K562 (cell line): ENCODE measurements around the gene TOM1L1. TPM values are rescaled to one million over a fixed set of nuclear protein-coding genes. Genes with fewer than 3 reads are reported as not detected.

Experiments
- CTCFL ChIP-seq: IDR thresholded peaks from 2 replicates; pipeline ENCODE4 v1.6.1; 2011; ENCODE audit warnings: borderline replicate concordance, low read depth, mild to moderate bottlenecking, moderate library complexity, low read length; ENCODE audit not compliant: insufficient read depth, poor library complexity, severe bottlenecking
- MEF2A ChIP-seq: IDR thresholded peaks from 2 replicates; pipeline ENCODE4 v1.6.1; 2011; ENCODE audit warnings: low read depth, mild to moderate bottlenecking, low read length, moderate library complexity; ENCODE audit not compliant: control insufficient read depth
- PCBP2 ChIP-seq: fragments of 200-400 bp; formaldehyde crosslinking; IDR thresholded peaks from 2 replicates; pipeline ENCODE4 v1.6.1; 2018; ENCODE audit warnings: low read length, low read depth, mild to moderate bottlenecking, moderate library complexity; ENCODE audit not compliant: poor library complexity, severe bottlenecking
- TSHZ1 ChIP-seq: fragments of 250-450 bp; sonication (Bioruptor Pico); IDR thresholded peaks from 2 replicates; pipeline ENCODE4 v1.4.0; 2020; ENCODE audit warnings: mild to moderate bottlenecking, moderate library complexity
- ZFPM2 ChIP-seq: fragments of 250-450 bp; sonication (Bioruptor Pico); IDR thresholded peaks from 2 replicates; pipeline ENCODE4 v1.5.1; 2022; ENCODE audit warnings: mild to moderate bottlenecking
- ZNF212 ChIP-seq: fragments of 450-650 bp; formaldehyde crosslinking; IDR thresholded peaks from 2 replicates; pipeline ENCODE4 v1.4.0; 2020; ENCODE audit warnings: mild to moderate bottlenecking
- ZNF408 ChIP-seq: fragments of 250-450 bp; sonication (Bioruptor Pico); IDR thresholded peaks from 2 replicates; pipeline ENCODE4 v1.4.0; 2020; ENCODE audit warnings: low read depth, mild to moderate bottlenecking, moderate library complexity
- ZNF695 ChIP-seq: fragments of 450-650 bp; formaldehyde crosslinking; IDR thresholded peaks from 2 replicates; pipeline ENCODE4 v1.4.0; 2020; ENCODE audit warnings: mild to moderate bottlenecking, moderate library complexity
- ZNF830 ChIP-seq: fragments of 250-450 bp; sonication (Bioruptor Pico); IDR thresholded peaks from 2 replicates; pipeline ENCODE4 v1.5.0; 2021; ENCODE audit warnings: mild to moderate bottlenecking
- polyA plus RNA-seq, 8 experiments: library from polyadenylated mRNA; depleted of rRNA in 4 of 8; stranded (reverse) in 5 of 8; unstranded in 3 of 8; fragments of >200 nt; fragmentation: Nextera tagmentation in 2 of 8; fragmentation: Illumina TruSeq in 1 of 8; extraction: Ambion mirVana in 2 of 8; extraction: Trizol in 1 of 8; gene quantifications; 2 replicates each; pipeline versions ENCODE4 v1.2.1 to v1.2.3, GENCODE V29; 2011 to 2014; ENCODE audit warnings: inconsistent platforms in 1 of 8, missing spikeins in 1 of 8
- total RNA-seq, 7 experiments: library from RNA; depleted of rRNA in 6 of 7; stranded (reverse); fragments of >200 nt in 6 of 7; fragmentation: Illumina TruSeq in 2 of 7; extraction: Trizol in 2 of 7; gene quantifications; 2 replicates each; pipeline versions ENCODE4 v1.2.1 to v1.2.3, GENCODE V29; 2011 to 2021; ENCODE audit warnings: low replicate concordance in 1 of 7

TOM1L1 gene
- total and polyA plus RNA-seq, 9 of the 15 experiments (the other 6 are each of a cell fraction or from before 2014, with no cell fraction given), result 21.3 to 74.3 (median 31.0) TPM

GRCh38 chr17:54982399-54982798 is 81.7 kb downstream of the TOM1L1 start (continued):
- TF ChIP-seq CTCFL, result no peak
- TF ChIP-seq ZFPM2 (CRISPR knock-in tag), result no peak
- TF ChIP-seq ZNF212 (CRISPR knock-in tag), result no peak
- no peak for TF ChIP-seq ZNF830 (CRISPR knock-in tag)
- no peak for TF ChIP-seq TSHZ1 (CRISPR knock-in tag)
- no peak for TF ChIP-seq PCBP2
- TF ChIP-seq MEF2A, result no peak
- TF ChIP-seq ZNF408 (CRISPR knock-in tag), result no peak
- TF ChIP-seq ZNF695 (CRISPR knock-in tag), result no peak
